Subcutaneous abdominal adipose tissue (tissue), 5 donors: ENCODE results near the gene HEATR5A.
"Not testable (repeated sequence)": the region's sequence is repeated elsewhere in the genome, so short reads cannot be mapped to it uniquely, and the experiment has no call there.

Source experiments
- H3K27ac ChIP-seq: one replicate; pipeline ENCODE4 v1.7.0; 2013; ENCODE audit warnings: low read depth, mild to moderate bottlenecking, inconsistent platforms, low read length, moderate library complexity
- H3K27me3 ChIP-seq, 5 donors: one replicate each; pipeline ENCODE4 v1.7.0; 2013; ENCODE audit warnings: low read length in 5 of 5, inconsistent platforms in 1 of 5; ENCODE audit not compliant: control insufficient read depth in 5 of 5, insufficient read depth in 4 of 5
- H3K36me3 ChIP-seq, 5 donors: one replicate each; pipeline ENCODE4 v1.7.0; 2013; ENCODE audit warnings: low read length in 5 of 5; ENCODE audit not compliant: control insufficient read depth in 5 of 5, insufficient read depth in 5 of 5
- H3K4me1 ChIP-seq, 5 donors: one replicate each; pipeline ENCODE4 v1.7.0; 2013; ENCODE audit warnings: low read length in 5 of 5, mild to moderate bottlenecking in 3 of 5, moderate library complexity in 1 of 5; ENCODE audit not compliant: control insufficient read depth in 5 of 5, insufficient read depth in 5 of 5
- H3K4me3 ChIP-seq, 5 donors: one replicate each; pipeline ENCODE4 v1.7.0; 2013; ENCODE audit warnings: low read length in 5 of 5, low read depth in 1 of 5
- H3K9ac ChIP-seq, 5 donors: one replicate each; pipeline ENCODE4 v1.7.0; 2013; ENCODE audit warnings: low read length in 5 of 5, mild to moderate bottlenecking in 4 of 5, moderate library complexity in 3 of 5
- H3K9me3 ChIP-seq, 5 donors: one replicate each; pipeline ENCODE4 v1.7.0; 2013; ENCODE audit warnings: low read length in 5 of 5; ENCODE audit not compliant: control insufficient read depth in 5 of 5
- donor health status: healthy.
- donor health status: healthy.
- donor health status: healthy.
- donor health status: healthy.
- donor health status: healthy.

Gene HEATR5A

DNA sequence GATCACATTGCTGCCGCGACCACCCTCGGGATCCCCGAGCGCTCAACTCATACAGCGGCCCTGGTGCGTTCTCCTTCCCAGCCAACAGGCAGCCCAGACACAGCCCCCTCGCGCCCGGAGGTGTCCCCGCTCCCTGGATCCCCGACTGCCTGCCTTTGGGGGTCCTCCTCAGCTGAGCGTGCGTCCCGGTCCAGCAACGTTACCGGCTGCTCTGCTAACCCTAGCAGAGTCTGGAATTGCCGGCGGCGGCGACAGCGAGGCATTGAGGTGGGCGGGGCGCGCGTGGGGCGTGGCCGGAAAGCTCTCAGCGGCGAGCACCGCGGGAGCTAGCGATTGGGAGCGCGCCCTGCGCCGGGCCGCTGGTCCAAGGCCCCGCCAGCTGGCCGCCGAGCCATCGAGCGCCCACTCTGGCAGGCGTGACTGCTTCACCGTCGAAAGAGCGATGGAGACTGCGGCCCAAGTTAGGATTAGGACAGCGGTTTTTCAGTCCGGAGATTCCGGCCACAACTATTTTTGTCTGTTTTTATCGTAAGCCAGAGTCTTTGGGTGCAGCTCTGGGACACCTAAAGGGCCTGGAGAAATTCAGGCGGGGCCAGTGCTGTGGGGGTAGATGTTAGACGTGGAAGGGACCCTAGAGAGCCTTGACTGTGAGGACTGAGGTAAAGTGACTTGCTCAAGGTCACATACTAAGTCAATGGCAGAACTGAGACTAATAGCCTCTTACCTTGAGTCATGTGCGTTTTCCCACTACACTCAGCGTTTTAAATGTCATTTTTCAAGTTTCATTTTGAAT is at the start of gene HEATR5A:
Gene HEATR5A (minus strand): TSS at position 232 of the 793 bp plus-strand sequence. CDS start 17,575 bp downstream, outside the sequence.
- Histone ChIP-seq H3K4me3 (peak within 1 kb of the TSS; percentile 92 to 100 (median 99)), H3K9ac (peak within 1 kb of the TSS; percentile 84 to 100 (median 97)), H3K9me3 (no peaks in the 10 kb centered on the region), H3K36me3 (no peaks in the 10 kb centered on the region), H3K4me1 (peaks cover 0 to 28% (median 22%) of the 10 kb centered on the region in 5 donors), H3K27ac (peak within 1 kb of the TSS; percentile 95), H3K27me3 (no peaks in the 10 kb centered on the region)

DNA sequence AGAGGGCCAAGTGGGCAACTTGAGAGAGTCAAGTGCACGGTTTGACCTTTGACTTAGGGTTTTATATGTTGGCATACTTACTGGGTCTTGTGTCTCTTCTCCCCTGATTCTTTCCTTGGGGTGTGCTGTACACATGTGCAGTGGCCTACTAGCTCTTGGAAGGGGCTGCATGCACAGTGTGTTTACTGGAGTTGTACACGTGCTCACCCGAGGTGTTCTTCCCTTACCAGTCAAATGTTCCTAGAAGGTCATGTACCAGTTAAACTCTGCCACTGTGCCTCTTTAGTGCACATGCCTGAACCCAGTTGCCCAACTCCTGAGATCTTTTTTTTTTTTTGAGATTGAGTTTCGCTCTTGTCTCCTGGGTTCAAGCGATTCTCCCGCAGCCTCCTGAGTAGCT is 46.2 kb upstream of the HEATR5A start:
- H3K27ac ChIP-seq, result peak overlapping the region; percentile 83
- H3K4me1 ChIP-seq, result peaks cover 0 to 25% (median 11%) of the 10 kb centered on the region in 5 donors
- no peaks in the 10 kb centered on the region for H3K27me3 ChIP-seq
- H3K36me3 ChIP-seq, result no peaks in the 10 kb centered on the region
- peak overlapping the region in 1 of 5 donors; percentile 21 for H3K4me3 ChIP-seq
- H3K9ac ChIP-seq, result no peak overlapping the region
- no peaks in the 10 kb centered on the region for H3K9me3 ChIP-seq

DNA sequence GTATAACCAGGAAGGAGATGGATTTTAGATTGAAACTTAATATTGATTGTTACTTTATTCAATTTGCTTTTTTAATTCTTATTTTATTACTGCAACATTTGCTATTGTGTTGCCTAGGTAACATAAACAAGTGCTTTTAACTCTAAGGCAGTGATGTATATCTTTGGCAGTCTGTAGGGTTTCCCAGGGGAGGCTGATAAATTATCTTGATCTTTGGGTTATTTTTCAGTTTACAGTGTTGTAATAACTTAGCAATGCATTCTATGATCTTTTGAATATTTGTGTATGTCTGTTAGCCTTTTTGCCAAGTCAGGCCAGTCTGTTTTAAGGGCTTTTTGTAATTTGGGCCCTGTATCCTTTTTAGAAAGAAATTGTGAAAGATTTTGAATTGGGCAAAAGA is 44.8 kb upstream of the HEATR5A start:
- H3K27ac ChIP-seq, result peak overlapping the region; percentile 83
- H3K9me3 ChIP-seq, result no peaks in the 10 kb centered on the region
- no peaks in the 10 kb centered on the region for H3K27me3 ChIP-seq
- H3K9ac ChIP-seq, result peak overlapping the region in 1 of 5 donors; percentile 35
- H3K4me1 ChIP-seq, result peaks cover 0 to 27% (median 12%) of the 10 kb centered on the region in 5 donors
- no peak overlapping the region for H3K4me3 ChIP-seq
- no peaks in the 10 kb centered on the region for H3K36me3 ChIP-seq

DNA sequence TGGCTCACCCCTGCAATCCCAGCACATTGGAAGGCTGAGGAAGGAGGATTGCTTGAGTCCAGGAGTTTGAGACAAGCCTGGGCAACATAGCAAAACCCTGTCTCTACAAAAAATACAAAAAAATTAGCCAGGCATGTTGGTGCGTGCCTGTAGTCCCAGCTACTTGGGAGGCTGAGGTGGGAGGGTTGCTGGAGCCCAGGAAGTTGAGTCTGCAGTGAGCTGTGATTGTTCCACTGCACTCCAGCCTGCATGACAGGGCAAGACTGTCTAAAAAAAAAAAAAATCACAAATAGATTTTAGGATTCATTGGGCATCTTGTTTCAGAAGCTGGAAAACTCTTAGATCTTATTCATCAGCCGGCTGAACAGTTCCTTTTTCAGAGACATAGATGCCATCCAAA is 42.1 kb upstream of the HEATR5A start:
- H3K27ac ChIP-seq, H3K9me3 ChIP-seq, H3K9ac ChIP-seq, H3K36me3 ChIP-seq, H3K4me3 ChIP-seq, H3K27me3 ChIP-seq: not testable (repeated sequence)
- peaks cover 0 to 39% (median 19%) of the 10 kb centered on the region in 5 donors for H3K4me1 ChIP-seq

DNA sequence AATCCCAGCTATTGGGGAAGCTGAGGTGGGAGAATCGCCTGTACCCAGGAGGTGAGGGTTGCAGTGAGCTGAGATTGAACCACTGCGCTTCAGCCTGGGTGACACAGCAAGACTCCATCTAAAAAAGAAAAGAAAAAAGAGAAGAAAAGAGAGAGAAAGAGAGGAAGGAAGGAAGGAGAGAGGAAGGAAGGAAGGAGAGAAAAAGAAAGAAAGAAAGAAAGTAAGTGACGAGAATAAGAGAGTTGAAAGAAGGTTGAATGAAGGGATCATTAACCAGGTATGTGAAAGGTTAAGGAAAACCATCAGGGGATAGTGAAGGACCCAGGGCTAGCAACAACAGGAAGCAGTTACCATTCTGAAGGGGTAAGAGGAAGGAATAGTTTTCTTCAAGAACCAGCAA is 41.2 kb upstream of the HEATR5A start:
- Histone ChIP-seq H3K27me3 (no peaks in the 10 kb centered on the region), H3K9ac (no peak overlapping the region), H3K27ac (no peak overlapping the region), H3K4me3 (no peak overlapping the region), H3K36me3 (no peaks in the 10 kb centered on the region), H3K9me3 (no peaks in the 10 kb centered on the region), H3K4me1 (peaks cover 0 to 38% (median 22%) of the 10 kb centered on the region in 5 donors)

DNA sequence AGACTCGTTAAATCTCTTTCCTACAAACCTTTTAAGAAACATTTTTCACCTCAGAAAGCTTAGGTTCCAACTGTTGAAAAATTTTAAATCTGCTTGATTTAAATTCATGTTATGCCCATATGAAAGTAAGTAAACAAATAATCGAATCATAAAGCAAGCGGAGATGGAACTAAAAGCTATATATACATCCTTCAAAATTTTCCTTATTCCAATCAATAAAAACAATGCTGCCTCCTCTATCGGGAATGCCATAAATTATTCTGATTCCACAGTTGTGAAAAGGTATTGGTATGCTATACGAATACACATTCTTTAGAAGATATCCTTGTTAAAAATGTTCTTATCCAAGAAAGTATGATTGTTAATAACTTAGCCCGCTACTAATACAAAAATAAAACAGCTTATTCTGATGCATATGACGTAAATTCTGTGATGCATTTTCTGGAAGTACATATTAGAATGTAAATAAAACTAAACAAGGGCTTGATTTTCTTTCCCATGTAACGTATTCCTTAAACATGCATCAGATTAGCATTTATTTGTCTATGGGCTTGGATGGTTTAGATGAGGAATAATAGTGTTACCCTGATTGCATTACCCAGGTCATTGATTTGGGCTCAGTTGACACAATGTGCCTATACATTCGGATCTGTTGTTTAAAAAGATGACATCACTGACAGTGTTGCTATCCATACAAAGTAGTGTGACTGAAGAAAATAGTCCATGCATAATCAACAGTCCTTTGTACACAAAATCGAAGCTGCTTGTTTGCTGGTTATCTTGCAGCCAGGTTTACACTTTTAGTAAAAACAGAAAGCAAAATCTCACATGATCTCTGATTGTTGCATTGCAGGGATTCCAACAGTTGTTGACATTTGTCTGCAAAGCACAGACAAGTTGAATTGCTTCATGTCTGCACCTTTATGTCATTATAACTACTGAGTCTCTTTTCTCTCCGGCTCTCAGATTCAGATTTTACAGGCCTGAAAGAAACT is 37.6 kb upstream of the HEATR5A start:
- H3K27ac ChIP-seq, result peak overlapping the region; percentile 97
- no peaks in the 10 kb centered on the region for H3K9me3 ChIP-seq
- no peaks in the 10 kb centered on the region for H3K36me3 ChIP-seq
- H3K9ac ChIP-seq, result peak overlapping the region in 4 of 5 donors; percentile 38 to 83 (median 49)
- H3K4me1 ChIP-seq, result peaks cover 0 to 42% (median 33%) of the 10 kb centered on the region in 5 donors
- H3K27me3 ChIP-seq, result no peaks in the 10 kb centered on the region
- H3K4me3 ChIP-seq, result peak overlapping the region in 4 of 5 donors; percentile 7 to 91 (median 80)

DNA sequence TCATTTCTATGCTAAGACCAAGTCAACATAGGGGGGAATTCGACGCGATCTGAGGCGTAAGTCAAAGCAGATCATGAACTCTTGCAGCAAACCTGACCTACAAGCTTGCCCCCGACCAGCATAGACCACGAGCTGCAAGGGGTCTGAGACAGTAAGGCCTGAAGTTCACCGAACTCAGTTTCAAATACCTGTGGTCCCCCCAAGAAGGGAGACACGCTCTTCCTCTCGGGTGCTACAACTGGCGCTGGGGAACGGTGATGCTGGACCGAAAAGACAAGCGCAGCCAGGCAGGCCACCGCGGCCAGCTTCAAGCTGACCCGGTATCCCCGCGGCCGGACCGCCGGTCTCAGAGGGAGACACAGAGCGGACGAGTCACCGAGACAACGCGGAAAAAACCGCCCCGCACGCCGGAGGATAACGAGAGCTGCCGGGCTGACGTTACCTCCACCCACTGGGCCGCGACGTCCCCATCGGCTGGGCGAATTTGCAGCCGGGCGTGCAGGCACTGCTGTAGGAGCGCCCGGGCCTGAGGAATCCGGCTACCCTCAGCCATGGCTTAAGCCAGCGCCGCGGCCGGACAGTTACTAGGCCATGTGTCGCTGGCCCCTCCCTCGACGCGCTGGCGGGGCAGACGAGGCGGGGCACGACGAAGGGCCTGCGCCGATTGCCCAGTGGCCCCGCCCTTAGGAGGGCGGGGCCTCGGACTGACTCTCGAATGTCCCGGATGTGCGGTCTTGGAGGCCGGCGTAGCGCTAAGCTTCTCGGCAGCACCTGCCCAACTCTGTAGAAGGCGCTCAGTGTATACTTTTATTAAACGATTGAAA is 36.7 kb upstream of the HEATR5A start, which contains the start of gene DTD2:
Gene DTD2 (minus strand): TSS at position 666 of the 824 bp plus-strand sequence. CDS start 113 bp downstream, at position 553.
- H3K4me1 ChIP-seq, result peaks cover 0 to 42% (median 33%) of the 10 kb centered on the region in 5 donors
- H3K4me3 ChIP-seq, result peak within 1 kb of the TSS; percentile 65 to 94 (median 88)
- H3K9ac ChIP-seq, result peak within 1 kb of the TSS; percentile 83 to 98 (median 87)
- no peaks in the 10 kb centered on the region for H3K9me3 ChIP-seq
- H3K27me3 ChIP-seq, result no peaks in the 10 kb centered on the region
- H3K36me3 ChIP-seq, result peaks cover 4 to 6% (median 5%) of the 10 kb centered on the region in 5 donors
- peak within 1 kb of the TSS; percentile 97 for H3K27ac ChIP-seq

DNA sequence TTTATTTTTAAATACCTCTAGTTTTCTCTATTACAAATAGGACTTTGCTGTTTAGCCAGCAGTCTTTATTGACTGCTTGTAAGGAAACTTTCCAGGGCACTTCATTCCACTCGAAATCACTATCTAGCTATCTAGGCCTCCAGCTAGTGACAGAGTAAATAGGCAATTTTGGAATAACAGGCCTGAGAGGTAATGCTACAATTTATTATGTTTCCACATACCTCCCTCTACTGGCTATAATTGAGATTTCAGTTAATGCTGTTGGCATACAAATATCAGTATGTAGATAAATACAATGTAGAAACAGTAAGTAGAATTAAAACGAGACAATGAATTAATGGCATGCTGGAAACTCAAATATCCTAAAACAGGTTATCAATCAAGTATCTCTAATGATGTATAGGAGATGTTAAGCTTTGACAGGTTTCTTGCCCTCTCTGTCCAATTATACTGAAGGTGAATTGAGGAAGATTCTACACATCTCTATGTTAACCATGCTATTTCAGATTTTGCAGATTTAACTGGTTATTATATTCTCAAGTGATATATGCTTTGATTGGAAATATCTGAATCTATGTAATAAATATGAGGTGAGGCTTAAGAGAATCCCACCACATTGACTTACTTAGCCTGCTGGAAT is 29.7 kb upstream of the HEATR5A start:
- peaks cover 12 to 32% (median 18%) of the 10 kb centered on the region in 5 donors for H3K36me3 ChIP-seq
- H3K27me3 ChIP-seq, result no peaks in the 10 kb centered on the region
- peaks cover 0 to 27% (median 15%) of the 10 kb centered on the region in 5 donors for H3K4me1 ChIP-seq
- H3K9ac ChIP-seq, result peak overlapping the region in 2 of 5 donors; percentile 19 to 36
- no peak overlapping the region for H3K4me3 ChIP-seq
- H3K9me3 ChIP-seq, result no peaks in the 10 kb centered on the region
- H3K27ac ChIP-seq, result no peak overlapping the region

DNA sequence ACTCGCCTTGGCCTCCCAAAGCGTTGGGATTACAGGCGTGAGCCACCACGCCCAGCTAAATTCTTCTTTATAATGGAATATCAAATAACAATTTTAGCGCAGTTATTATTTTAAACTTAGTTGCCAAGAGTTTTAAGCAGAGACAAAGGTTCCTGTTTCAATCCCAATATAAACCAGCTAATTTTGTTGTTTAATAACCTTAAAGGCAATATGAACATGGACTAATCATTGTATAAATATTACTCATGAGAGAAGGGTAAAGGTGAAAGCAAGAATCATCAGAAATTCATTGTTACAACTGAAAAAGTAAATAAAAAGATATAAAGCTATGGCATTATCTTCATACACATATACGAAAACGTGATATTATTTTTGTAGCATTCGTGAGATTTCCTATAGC is 28.8 kb upstream of the HEATR5A start:
- Histone ChIP-seq H3K9me3 (no peaks in the 10 kb centered on the region), H3K4me1 (peaks cover 0 to 18% (median 6%) of the 10 kb centered on the region in 5 donors), H3K36me3 (peaks cover 12 to 32% (median 18%) of the 10 kb centered on the region in 5 donors), H3K9ac (peak overlapping the region in 1 of 5 donors; percentile 36), H3K4me3 (no peak overlapping the region), H3K27ac (no peak overlapping the region), H3K27me3 (no peaks in the 10 kb centered on the region)
